NCI-H2081 treated with DMSO at 0.1 percent for 48 hours (cell line): ENCODE measurements around the gene MRPL46.
A peak's percentile ranks its signal among the peaks of the same experiment; 100 is the strongest.
"Not testable (repeated sequence)": the region's sequence is repeated elsewhere in the genome, so short reads cannot be mapped to it uniquely, and the experiment has no call there.

Experiments used
- DNase-seq: peaks from one replicate; lab custom pipeline; 2025; lab: John Stamatoyannopoulos, UW

Gene MRPL46

GRCh38 chr15:88477904-88478303 is 10.7 kb upstream of the MRPL46 start:
- no peak for DNase-seq

GRCh38 chr15:88477126-88477525 is 9.9 kb upstream of the MRPL46 start:
- DNase-seq: no peak

- no peak for DNase-seq
Observed at GRCh38 chr15:88476635-88477060, 9.5 kb upstream of the MRPL46 start.

GRCh38 chr15:88473661-88474293 is 6.6 kb upstream of the MRPL46 start:
- not testable (repeated sequence) for DNase-seq

GRCh38 chr15:88472225-88472624 is 5.0 kb upstream of the MRPL46 start:
- no peak for DNase-seq

- no peak for DNase-seq
Observed at GRCh38 chr15:88470625-88471372, 3.6 kb upstream of the MRPL46 start.

- DNase-seq: no peak
Observed at GRCh38 chr15:88469321-88469720, 2.1 kb upstream of the MRPL46 start.

- DNase-seq: not testable (repeated sequence)
Observed at GRCh38 chr15:88468721-88469120, 1.5 kb upstream of the MRPL46 start.

GRCh38 chr15:88467935-88468528 is 844 bp upstream of the MRPL46 start:
- DNase-seq: no peak

GRCh38 chr15:88465633-88466224 is 1.5 kb downstream of the MRPL46 start:
- DNase-seq: no peak

GRCh38 chr15:88463870-88464532 is 3.2 kb downstream of the MRPL46 start:
- no peak for DNase-seq

- no peak for DNase-seq
Observed at GRCh38 chr15:88456733-88457132, 10.5 kb downstream of the MRPL46 start.

- peak; percentile 41 for DNase-seq
Observed at GRCh38 chr15:88454867-88455810, 12.0 kb downstream of the MRPL46 start.

GRCh38 chr15:88454236-88454635 is 13.0 kb downstream of the MRPL46 start:
- no peak for DNase-seq

- DNase-seq: no peak
Observed at GRCh38 chr15:88453651-88454050, 13.5 kb downstream of the MRPL46 start.

- no peak for DNase-seq
Observed at GRCh38 chr15:88450125-88450798, 16.9 kb downstream of the MRPL46 start.

- DNase-seq: no peak
Observed at GRCh38 chr15:88449581-88449980, 17.6 kb downstream of the MRPL46 start.

- no peak for DNase-seq
Observed at GRCh38 chr15:88448991-88449461, 18.2 kb downstream of the MRPL46 start.

GRCh38 chr15:88447741-88448140 is 19.4 kb downstream of the MRPL46 start:
- DNase-seq: no peak

- DNase-seq: no peak
Observed at GRCh38 chr15:88447206-88447605, 20.0 kb downstream of the MRPL46 start.
